ENCODE results near the gene TSPAN10. TPM values are rescaled to one million over a fixed set of nuclear protein-coding genes. Genes with fewer than 3 reads are reported as not detected.

Gene TSPAN10
- total RNA-seq, result 0.58 and 1.7 TPM in 2 replicates

GRCh38 chr17:81636505-81637288, at the start of gene TSPAN10, which contains the start of gene NPLOC4:
TSS of gene TSPAN10 (plus strand) at chr17:81637196. CDS start at chr17:81642413, 5,217 bp downstream.
TSS of gene NPLOC4 (minus strand) at chr17:81637112. CDS start at chr17:81636930, 182 bp downstream.

GRCh38 chr17:81656118-81656743, 19.2 kb downstream of the TSPAN10 start, which contains the start of gene PDE6G:
TSS of gene PDE6G (minus strand) at chr17:81656542. CDS start at chr17:81653305, 3,237 bp downstream.

GRCh38 chr17:81666342-81667191, 29.6 kb downstream of the TSPAN10 start, which contains the start of the genes CCDC137 and OXLD1:
TSS of gene CCDC137 (plus strand) at chr17:81666737. CDS start at chr17:81666767, 30 bp downstream.
TSS of gene OXLD1 (minus strand) at chr17:81666605. CDS start at chr17:81666577, 28 bp downstream.

GRCh38 chr17:81683584-81684441, 46.8 kb downstream of the TSPAN10 start, which contains the start of the genes ARL16 and HGS:
TSS of gene ARL16 (minus strand) at chr17:81683797. CDS start at chr17:81683753, 44 bp downstream.
TSS of gene HGS (plus strand) at chr17:81684011. CDS start at chr17:81684067, 56 bp downstream.

Other genes starting within 250 kb of the TSPAN10 start
- 3.5 and 4.2 TPM in 2 replicates for gene BAHCC1, start 241.7 kb upstream of the TSPAN10 start, total RNA-seq
- gene ACTG1, start 124.4 kb upstream of the TSPAN10 start, total RNA-seq, result 5,189 and 7,714 TPM in 2 replicates
- 0.19 and 5.1 TPM in 2 replicates for gene FSCN2, start 108.8 kb upstream of the TSPAN10 start, total RNA-seq
- 14.7 and 17.4 TPM in 2 replicates for gene FAAP100, start 84.8 kb upstream of the TSPAN10 start, total RNA-seq
- gene NPLOC4, start 84 bp upstream of the TSPAN10 start, total RNA-seq, result 55.0 and 97.4 TPM in 2 replicates
- not detected in 2 replicates for gene PDE6G, start 19.3 kb downstream of the TSPAN10 start, total RNA-seq
- gene OXLD1, start 29.4 kb downstream of the TSPAN10 start, total RNA-seq, result 24.8 and 39.5 TPM in 2 replicates
- gene CCDC137, start 29.5 kb downstream of the TSPAN10 start, total RNA-seq, result 5.6 and 13.8 TPM in 2 replicates
- 24.0 and 26.6 TPM in 2 replicates for gene ARL16, start 46.6 kb downstream of the TSPAN10 start, total RNA-seq
- 74.6 and 77.2 TPM in 2 replicates for gene HGS, start 46.8 kb downstream of the TSPAN10 start, total RNA-seq
- gene MRPL12, start 66.2 kb downstream of the TSPAN10 start, total RNA-seq, result 3.7 and 65.9 TPM in 2 replicates
- 5.6 and 17.8 TPM in 2 replicates for gene SLC25A10, start 75.1 kb downstream of the TSPAN10 start, total RNA-seq
- gene GCGR, start 167.0 kb downstream of the TSPAN10 start, total RNA-seq, result not detected in 2 replicates
- 91.6 and 113 TPM in 2 replicates for gene MCRIP1, start 196.1 kb downstream of the TSPAN10 start, total RNA-seq
- 0.19 and 0.28 TPM in 2 replicates for gene PPP1R27, start 197.9 kb downstream of the TSPAN10 start, total RNA-seq
- 1,109 and 1,495 TPM in 2 replicates for gene P4HB, start 223.3 kb downstream of the TSPAN10 start, total RNA-seq
- 132 and 223 TPM in 2 replicates for gene ARHGDIA, start 234.1 kb downstream of the TSPAN10 start, total RNA-seq

Measured in regular cardiac myocyte (primary cell).